ENCODE results near the gene ZNF80. TPM values are rescaled to one million over a fixed set of nuclear protein-coding genes. Genes with fewer than 3 reads are reported as not detected.
A peak's percentile ranks its signal among the peaks of the same experiment; 100 is the strongest.

Gene ZNF80
- total RNA-seq, 1 experiment from 2014 or later, result not detected

- DNase-seq (ENCODE audit: low read depth), result no peak
Observed at GRCh38 chr3:114219741-114220140, 17.6 kb downstream of the ZNF80 start.

DNA sequence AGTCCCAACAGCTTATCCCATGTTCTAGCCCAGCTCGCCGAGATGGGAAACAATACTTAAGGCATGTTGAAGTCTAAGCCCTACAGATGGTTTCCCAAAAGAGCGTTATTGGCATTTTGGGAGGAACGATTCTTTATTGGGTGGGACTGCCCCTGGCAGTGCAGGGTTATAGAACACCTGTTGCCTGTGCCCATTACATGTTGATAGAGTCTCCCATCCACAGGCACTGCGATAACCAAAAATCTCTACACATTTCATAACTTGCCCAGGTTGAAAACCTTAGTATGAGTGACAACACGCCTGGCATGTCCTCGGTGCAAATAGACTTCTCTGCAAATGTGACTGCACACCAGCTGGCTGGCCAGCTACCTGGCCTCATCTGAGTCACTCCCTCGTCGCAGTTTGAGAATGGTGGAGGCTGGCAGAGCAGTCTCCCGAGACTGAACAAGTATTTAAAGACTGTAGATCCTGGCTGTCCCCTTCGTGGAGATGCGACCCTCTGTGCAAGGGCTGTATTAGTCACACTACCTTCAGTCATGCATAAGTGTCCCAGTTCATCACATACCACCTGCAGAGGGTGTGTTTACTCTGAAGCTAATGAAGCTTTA lies 18.7 kb downstream of the ZNF80 start:
- no peak for DNase-seq (ENCODE audit: low read depth)

GRCh38 chr3:114218006-114218405 lies 19.4 kb downstream of the ZNF80 start:
- DNase-seq (ENCODE audit: low read depth), result no peak

DNA sequence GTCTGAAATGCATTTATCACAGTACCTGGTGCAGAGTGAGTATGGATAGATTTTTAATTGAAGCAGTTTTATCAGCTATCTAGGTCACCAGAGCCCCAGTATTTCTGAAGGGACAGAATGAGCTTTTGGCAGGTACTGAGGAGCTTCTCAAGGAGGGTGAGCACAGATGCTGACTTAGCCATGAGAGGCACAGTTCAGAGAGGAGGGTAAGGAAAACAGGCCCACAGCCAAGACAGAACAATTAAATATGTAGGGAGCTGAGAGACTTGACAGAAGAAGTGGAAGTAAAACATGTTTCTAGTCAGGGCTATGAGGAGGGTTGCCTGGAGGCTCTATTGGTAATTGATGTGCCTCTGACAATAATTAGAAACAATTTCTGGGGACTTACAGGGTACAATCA lies 20.1 kb downstream of the ZNF80 start:
- no peak for DNase-seq (ENCODE audit: low read depth)

DNA sequence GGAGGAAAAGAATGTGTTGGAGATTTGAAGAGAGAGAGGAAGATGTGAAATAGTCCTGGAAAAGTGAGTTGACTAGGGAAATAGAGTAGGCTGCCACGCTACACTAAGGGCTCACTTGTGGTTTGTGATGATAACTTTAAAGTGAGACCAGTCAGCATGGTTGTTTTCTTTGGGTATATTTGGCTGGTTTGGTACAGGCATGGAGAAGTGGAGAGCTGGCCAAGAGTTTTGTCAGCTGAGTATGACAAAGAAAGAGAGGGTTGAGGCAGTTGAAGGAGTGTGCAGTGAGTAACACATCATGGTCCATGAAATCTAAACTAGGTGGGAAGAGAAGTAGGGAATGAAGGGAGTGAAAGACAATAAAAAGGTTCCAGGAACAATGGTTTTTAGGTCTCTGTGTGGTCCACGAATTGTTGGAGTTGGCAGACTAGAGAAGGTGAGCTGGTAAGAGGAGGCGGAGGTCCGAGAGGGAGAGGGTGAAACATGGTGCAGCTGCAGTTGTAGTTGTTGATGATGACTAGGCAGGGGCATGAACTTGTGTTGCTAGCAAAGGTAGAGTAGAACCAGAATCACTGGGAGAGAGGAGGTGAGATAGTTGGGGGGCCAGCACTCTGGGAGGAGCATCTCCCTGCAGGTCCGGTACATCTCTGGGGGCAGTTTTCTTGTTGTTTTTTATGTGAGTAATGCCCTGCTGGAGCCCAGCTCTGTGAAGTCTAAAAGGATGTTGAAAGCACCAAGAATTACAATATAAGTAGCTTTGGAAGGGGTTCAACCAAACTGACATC lies 21.0 kb downstream of the ZNF80 start:
- DNase-seq (ENCODE audit: low read depth), result no peak

- peak; percentile 5 for DNase-seq (ENCODE audit: low read depth)
Observed at GRCh38 chr3:114214542-114215341, 22.6 kb downstream of the ZNF80 start.

GRCh38 chr3:114213627-114214541 lies 23.5 kb downstream of the ZNF80 start:
- DNase-seq (ENCODE audit: low read depth), result peak; percentile 79

- DNase-seq (ENCODE audit: low read depth), result peak; percentile 10
Observed at GRCh38 chr3:114213292-114213626, 24.1 kb downstream of the ZNF80 start.

DNA sequence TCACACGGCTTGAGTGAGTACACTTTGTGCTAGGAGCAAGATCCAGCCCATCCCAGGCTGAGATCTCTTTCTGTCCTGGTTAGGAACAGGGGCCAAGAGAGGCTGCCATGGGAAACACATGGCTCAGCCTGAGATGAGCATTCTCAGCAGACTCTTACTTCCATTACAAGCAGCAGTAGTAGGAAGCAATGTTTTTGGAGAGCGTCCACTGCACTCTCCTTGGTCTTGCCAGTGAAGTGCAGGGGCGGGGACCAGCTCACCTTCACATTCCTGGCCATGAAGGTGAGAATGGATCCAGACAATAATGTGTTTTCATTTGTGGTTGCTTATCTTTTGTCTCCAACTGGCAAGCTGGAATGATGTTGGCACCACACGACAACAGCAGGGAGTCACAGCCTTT lies 24.7 kb downstream of the ZNF80 start:
- no peak for DNase-seq (ENCODE audit: low read depth)

DNA sequence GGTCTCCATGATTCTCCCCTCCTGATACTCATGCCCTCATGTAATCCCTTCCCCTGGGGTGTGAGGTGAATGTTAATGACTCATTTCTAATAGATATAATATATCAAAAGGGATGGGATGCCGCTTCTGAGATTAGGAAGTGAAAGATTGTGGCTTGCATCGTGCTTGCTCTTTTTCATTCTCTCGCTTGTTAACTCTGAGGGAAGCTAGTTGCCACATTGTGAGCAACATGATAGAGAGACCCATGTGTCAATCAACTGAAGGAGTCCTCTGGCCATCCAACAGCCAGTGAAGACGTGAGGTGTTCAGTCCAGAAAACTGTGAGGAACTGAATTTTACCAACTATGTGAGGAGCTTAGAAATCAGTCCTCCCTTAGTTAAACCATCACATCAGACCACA lies 29.6 kb downstream of the ZNF80 start:
- no peak for DNase-seq (ENCODE audit: low read depth)

- DNase-seq (ENCODE audit: low read depth), result no peak
Observed at GRCh38 chr3:114206342-114206741, 31.0 kb downstream of the ZNF80 start.

DNA sequence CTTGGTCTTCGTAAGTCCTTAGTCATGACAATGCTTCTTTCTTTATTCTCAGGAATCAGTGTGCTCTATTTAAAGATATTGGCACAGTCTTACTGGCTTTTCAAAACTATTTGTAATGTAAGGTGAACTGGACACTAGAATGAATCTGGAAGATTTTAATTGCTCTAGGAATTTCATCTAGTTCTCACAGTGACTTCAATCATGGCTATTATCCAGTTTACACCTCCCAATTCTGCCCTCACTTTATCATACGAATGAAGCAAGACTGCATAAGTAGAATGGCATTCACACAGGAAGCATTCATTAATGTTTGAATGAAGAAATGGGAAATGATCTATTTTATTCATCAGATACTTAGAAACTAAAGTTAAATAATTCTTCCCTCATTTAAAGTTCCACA lies 31.8 kb downstream of the ZNF80 start:
- no peak for DNase-seq (ENCODE audit: low read depth)

GRCh38 chr3:114194750-114195149 lies 42.6 kb downstream of the ZNF80 start:
- no peak for DNase-seq (ENCODE audit: low read depth)

DNA sequence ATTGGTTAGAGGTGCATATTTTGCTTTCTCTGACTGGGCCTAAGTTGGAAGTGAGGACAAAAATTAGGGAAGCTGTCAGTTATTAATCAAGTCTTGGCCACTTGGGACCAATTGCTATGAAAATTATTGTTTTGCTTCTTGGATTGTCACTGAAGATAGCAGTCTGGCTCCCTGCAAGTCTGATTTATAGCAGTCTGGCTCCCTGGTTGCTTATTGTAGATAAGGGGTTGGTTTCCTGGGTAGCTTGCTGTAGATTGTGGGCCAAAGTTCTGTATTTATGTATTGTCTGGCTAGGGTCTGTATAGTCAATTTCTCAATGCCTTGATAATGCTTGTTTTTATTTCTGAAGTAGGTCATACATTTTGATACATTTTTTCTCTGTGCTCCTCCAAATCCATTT lies 45.2 kb downstream of the ZNF80 start:
- no peak for DNase-seq (ENCODE audit: low read depth)

GRCh38 chr3:114186501-114186900 lies 50.9 kb downstream of the ZNF80 start:
- no peak for DNase-seq (ENCODE audit: low read depth)

Other genes starting within 250 kb of the ZNF80 start
- gene CCDC191, start 181.1 kb downstream of the ZNF80 start, total RNA-seq (2014; rRNA removed; shearing (Covaris generic)), result 0.96 and 1.6 TPM in 2 replicates
- 17.7 and 20.4 TPM in 2 replicates for gene QTRT2, start 180.8 kb downstream of the ZNF80 start, total RNA-seq (2014; rRNA removed; shearing (Covaris generic))
- not detected in 2 replicates for gene DRD3, start 58.5 kb downstream of the ZNF80 start, total RNA-seq (2014; rRNA removed; shearing (Covaris generic))
- gene TIGIT, start 56.5 kb upstream of the ZNF80 start, total RNA-seq (2014; rRNA removed; shearing (Covaris generic)), result not detected in 2 replicates

All from RPMI7951 (cell line).